DMS53 treated with DMSO at 0.1 percent for 48 hours (cell line): ENCODE results near the gene IFNA8.
A peak's percentile ranks its signal among the peaks of the same experiment; 100 is the strongest.
"Not testable (repeated sequence)": the region's sequence is repeated elsewhere in the genome, so short reads cannot be mapped to it uniquely, and the experiment has no call there.

Experiments used
- DNase-seq: peaks from one replicate; lab custom pipeline; 2025; ENCODE audit not compliant: unreplicated experiment; lab: John Stamatoyannopoulos, UW

IFNA8 gene

DNA sequence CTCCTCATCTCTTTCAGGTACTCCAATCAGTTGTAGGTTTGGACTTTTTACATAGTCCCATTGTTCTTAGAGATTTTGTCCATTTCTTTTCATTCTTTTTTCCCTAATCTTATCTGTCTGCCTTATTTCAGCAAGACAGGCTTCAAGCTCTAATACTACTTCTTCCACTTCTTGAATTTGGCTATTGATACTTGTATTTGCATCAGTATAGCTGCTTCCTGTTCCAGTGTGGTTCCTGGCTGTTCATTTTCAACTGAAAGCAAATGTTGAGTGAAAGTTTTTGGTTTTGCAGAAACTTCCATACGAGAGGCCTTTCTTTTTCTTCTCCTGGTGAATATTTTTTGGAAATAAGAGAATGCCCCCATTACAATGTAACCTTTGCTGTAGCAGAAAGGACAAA is 19.3 kb downstream of the IFNA8 start:
- no peak for DNase-seq

DNA sequence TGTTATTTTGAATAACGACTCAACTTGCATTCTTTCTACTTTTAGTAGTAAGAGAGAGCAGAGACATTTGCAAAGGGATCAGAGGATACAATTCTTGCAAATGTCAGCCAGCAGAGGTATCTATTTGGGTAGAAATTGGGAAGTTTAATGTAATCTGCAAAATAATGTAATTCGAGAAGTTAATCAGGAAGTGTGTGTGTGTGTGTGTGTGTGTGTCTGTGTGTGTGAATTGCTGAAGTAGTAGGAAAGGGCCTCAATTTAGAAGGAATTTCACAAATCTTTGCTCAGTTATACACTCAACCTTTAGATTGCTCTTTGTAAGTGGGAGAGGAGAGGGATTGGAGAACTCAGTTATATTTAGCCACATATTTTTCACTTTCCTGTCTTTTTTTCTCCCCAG is 20.3 kb downstream of the IFNA8 start:
- no peak for DNase-seq

DNA sequence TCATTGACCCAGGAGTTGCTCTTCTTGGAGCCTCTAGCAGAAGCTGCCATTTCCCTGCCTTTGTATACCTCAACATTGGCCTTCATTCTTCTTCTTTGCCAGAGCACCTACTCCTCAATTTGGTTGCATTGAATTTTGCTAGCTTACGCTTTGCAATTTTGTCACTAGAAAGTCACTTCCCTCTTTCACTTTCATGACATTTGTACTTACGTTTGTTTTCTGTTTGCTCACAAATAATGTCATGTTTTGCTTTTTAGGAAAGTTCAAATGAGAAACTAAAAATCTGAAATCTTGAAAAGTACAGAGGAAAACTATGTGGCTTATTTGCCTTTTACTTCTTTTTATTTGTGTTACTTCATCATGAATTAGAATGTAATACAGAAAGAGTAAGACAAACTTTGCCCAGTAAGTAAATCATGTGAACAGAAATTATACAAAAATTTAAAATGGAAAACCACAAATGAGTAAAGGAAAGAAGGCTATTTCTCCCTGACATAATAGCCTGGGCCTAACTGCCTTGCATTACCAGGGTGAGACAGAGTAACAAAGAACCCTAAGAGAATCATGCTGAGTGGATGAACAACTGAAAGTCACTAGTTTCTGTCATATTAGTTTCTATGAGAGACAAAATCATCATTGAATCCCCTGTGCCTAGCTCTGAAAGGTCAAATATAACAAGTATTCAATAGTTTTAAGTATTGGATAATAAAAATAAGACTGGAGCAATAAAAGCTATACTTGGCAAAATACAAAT is 23.9 kb downstream of the IFNA8 start:
- DNase-seq = no peak

DNA sequence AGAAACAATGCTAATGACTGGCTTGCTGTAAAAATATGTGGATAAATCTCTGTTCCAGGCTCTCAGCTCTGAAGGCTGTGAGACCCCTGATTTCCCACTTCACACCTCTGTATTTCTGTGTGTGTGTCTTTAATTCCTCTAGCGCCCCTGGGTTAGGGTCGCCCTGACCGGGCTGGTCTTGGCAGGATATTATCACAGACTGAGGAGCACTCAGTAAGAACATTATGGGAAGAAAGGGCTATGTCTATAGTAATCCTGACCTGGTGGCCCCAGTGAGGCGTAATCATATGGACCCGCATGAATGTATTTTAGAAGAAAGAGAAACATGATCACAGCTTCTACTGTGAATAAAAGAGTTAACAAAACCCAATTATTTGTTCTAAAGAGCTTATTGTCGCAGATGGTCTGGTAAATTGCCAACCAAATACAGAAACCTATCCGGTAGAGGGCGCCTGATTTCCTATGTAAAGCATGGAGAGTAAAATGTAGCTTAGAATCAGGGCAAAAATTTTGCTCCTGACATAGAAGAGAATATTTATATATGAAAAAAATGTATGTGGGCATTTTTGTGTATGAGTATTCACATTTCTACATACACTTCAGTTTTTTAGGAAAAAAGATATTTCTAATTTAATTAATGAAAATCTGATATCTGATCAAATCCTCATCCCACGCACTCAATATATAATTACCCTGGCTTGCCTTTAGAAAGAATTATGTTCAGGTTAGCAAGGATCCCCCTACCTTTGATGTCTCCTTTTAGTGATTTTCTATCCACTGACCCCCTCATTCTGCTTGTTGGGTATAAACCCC is 25.5 kb downstream of the IFNA8 start:
- peak; percentile 10 for DNase-seq

DNA sequence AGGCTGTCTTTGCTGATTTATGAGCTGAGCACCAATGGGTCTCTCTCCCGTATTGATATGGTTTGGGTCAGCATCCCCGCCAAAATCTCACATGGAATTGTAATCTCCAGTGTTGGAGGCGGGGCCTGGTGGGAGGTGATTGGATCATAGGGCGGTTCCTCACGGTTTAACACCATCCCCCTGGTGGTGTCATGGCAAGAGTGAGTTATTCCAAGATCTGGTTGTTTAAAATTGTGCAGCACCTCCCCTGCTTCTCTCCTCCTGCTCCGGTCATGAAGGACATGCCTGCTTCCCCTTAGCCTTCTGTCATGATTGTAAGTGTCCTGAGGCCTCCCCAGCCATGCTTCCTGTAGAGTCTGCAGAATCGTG is 26.1 kb downstream of the IFNA8 start:
- not testable (repeated sequence) for DNase-seq

DNA sequence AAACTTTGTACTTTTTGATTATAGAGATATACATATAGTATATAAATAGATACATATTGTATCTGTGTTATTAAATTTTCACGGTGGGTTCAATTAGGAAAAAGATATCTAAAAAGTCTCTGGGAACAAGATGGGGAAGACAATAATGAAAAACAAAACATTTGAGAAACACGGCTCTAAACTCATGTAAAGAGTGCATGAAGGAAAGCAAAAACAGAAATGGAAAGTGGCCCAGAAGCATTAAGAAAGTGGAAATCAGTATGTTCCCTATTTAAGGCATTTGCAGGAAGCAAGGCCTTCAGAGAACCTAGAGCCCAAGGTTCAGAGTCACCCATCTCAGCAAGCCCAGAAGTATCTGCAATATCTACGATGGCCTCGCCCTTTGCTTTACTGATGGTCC is 31.2 kb downstream of the IFNA8 start, which contains the start of gene IFNA1:
TSS of gene IFNA1 (plus strand) at position 301 of the 400 bp plus-strand sequence. CDS start at position 370, 69 bp downstream.
- no peak for DNase-seq

DNA sequence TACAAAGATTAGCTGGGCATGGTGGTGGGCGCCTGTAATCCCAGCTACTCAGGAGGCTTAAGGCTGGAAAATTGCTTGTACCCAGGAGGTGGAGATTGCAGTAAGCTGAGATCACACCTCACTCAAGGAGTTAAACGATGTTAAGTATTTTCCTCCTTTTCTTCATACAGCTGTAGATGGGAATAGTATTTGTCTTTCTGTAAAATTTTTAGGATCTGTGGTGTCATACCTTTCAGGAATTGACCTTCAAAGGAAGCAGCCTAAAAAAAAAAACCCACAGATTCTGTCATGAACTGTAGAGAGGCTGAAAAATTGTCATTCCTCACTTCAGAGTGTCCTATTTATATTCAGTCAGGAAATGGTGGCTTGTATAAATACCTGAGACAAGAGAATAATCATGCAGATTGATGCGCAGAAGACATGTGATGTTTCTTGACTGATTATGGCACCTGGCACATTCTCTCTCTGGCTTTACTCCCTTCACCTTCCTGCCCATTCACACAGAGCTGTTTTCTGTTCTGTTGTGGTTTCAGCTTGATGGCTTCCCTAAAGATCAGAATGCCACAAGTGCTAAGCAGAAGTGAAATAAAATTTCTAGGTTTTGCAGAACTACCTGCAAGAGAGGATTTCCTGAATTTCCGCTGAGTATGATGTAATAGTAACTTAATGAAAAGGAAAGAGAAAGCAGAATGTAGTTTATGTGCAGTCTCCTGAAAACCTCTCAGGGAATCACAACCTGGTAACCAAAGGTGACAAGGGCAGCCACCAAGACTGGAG is 35.1 kb downstream of the IFNA8 start:
- DNase-seq = no peak

DNA sequence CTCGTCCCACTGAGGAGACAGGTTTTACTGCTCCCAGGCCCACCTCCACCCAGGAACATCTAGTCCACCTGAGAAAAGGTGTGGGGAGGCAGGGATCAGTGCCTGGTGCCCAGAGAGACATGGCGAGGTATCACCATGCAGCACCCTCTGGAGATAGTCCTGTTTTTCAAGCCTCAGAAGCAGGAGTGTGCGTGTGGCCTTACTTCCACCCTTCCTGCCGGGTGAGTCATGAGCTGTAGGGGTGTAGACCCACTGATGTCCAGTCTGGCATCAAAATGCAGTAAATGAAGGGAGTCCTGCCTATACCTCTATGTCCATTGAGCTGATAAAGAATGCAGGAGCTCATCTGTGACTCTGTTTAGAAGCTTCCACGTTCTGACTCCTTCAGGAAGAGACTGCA is 40.4 kb downstream of the IFNA8 start:
- not testable (repeated sequence) for DNase-seq

DNA sequence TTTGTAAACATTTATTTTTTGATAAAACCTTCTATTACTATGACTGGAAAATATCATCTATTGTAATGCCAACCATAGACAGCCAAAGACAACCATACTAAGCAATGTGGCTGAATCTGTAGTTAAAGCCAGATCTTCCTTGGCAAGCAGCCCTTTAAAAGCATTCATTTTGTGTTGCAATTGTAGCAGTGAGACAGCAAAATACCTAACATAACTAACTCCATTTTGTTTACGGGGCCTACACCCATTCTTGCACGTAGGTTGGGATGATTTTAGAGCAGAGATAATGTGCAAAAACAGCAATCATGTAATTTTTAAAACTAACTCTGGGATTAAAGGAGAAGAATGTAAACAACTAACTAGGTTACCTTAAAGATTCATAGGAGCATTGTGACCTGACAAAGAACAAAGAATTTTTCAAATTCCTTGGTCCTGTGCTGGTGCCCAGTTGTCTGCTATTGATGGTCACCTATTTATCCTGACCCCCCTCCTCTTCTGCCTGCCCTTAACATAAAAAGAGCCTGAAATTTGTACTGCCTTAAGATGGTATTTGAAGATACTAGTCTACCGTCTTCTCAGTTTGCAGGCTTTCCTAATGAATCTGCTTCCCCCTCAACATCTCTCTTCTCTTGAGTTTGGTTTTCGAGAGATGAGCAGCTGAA is 41.9 kb downstream of the IFNA8 start:
- no peak for DNase-seq

DNA sequence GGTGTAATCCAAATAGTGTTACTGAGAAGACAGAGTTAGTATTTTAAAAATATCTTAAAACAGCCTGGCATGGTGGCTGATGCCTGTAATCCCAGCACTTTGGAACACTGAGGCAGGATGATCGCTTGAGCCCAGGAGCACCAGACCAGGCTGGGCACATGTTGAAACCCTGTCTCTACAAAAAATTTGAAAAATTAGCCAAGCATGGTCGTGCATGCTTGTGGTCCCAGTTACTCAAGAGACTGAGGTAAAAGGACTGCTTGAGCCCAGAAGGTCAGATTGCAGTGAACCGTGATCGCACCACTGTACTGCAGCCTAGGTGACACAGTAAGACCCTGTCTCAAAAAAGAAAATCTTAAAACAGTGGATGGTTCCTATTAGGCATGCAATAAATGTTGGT is 43.8 kb downstream of the IFNA8 start:
- no peak for DNase-seq

DNA sequence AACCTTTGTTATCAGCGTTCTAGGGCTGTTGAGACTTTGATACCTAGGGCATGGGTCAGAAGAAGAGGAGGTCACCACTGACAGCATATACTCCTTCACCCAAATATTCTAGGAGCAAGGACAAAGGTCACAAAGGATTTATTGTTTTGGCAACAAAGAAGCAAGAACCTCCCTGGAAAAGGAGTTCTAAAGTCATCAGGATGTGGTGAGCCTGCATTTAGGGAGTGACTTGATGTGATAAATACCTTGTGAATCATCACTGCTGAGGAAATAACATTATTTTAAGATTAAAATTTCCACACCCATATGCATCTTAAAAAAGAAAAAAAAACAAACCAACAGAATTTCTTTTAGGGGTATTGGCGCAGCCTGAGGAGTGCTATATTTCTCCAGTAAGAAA is 45.2 kb downstream of the IFNA8 start:
- DNase-seq = no peak

DNA sequence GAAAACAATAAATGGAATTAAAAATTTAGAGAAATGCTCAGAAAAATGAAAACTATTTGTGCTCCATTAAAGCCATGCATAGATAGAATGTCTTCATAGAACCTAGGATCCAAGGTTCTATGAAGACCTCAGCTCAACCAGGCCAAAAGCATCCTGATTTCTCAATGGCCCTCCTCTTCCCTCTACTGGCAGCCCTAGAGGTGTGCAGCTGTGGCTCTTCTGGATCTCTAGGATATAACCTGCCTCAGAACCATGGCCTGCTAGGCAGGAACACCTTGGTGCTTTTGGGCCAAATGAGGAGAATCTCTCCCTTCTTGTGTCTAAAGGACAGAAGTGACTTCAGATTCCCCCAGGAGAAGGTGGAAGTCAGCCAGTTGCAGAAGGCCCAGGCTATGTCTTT is 46.4 kb downstream of the IFNA8 start:
- DNase-seq = peak; percentile 10
